Measurements from ENCODE around the gene KIFC3.
A peak's percentile ranks its signal among the peaks of the same experiment; 100 is the strongest.
"Not testable (repeated sequence)": the region's sequence is repeated elsewhere in the genome, so short reads cannot be mapped to it uniquely, and the experiment has no call there.

The KIFC3 gene

GRCh38 chr16:57824888-57825287 lies 22.6 kb upstream of the KIFC3 start:
- DNase-seq (ENCODE audit: low spot score) = no peak

- DNase-seq (ENCODE audit: low spot score) = no peak
These were observed 21.5 kb upstream of the KIFC3 start for GRCh38 chr16:57823836-57824235.

GRCh38 chr16:57822856-57823255 lies 20.6 kb upstream of the KIFC3 start:
- DNase-seq (ENCODE audit: low spot score) = no peak

GRCh38 chr16:57822018-57822553 lies 19.8 kb upstream of the KIFC3 start:
- DNase-seq (ENCODE audit: low spot score) = no peak

GRCh38 chr16:57821149-57821971 lies 19.1 kb upstream of the KIFC3 start:
- no peak for DNase-seq (ENCODE audit: low spot score)

- DNase-seq (ENCODE audit: low spot score) = no peak
These were observed 16.2 kb upstream of the KIFC3 start for GRCh38 chr16:57818377-57819064.

- no peak for DNase-seq (ENCODE audit: low spot score)
These were observed 15.4 kb upstream of the KIFC3 start for GRCh38 chr16:57817680-57818079.

DNA sequence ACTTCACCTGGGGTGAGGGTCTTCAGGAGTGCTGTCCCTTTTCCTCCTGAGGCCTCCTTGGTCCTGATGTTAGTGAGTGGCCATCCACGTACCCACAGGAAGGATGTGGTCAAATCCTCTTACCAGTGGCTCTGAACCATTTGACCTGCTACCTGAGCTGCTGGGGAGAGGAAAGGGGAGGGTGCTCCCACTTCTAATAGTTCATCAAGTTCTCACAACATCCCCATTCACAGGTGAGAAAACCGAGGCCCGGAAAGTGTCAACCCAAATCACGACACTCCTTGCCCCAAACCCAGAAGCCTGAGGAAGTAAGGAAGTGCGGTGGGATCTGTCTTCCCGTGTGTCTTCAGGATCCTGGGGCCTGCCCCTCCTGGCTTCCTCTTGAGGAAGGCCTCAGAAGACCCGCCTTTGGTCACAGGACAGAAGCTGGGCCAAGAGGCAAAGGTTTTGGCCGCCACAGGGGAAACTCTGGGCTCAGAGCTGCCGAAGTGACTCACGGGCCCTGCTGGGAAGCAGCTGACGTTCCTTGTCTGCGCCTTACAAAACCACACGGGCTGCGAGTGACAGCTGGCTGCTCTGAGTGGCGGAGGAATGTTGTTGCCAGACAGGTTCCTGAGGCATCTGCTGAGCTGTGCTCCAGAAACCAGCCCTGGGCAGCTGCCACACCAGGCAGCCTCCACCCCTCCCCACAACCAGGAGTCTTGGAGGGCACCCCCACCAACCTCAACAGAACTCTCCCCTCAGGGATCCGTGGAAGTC lies 13.9 kb upstream of the KIFC3 start:
- no peak for DNase-seq (ENCODE audit: low spot score)

GRCh38 chr16:57814896-57815295 lies 12.6 kb upstream of the KIFC3 start:
- no peak for DNase-seq (ENCODE audit: low spot score)

DNA sequence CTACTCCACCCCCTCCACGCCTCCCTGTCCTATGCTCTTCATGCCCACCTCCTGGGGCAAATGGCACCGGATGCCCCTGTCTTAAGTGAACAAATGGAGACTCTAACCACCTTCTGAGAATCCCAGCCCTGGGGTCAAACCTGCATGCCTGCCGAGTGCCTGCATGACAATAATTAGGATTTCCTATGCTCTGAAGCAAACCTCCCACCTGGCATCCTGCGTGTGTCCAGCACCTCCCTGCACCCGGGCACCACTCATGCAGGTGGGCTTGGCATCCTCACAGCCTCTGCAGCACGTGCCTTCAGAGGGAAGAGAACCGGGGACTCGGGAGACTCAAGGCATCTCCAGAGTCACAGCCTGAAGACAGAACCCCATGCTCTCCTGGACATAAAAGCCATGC lies 11.2 kb upstream of the KIFC3 start:
- no peak for DNase-seq (ENCODE audit: low spot score)

DNA sequence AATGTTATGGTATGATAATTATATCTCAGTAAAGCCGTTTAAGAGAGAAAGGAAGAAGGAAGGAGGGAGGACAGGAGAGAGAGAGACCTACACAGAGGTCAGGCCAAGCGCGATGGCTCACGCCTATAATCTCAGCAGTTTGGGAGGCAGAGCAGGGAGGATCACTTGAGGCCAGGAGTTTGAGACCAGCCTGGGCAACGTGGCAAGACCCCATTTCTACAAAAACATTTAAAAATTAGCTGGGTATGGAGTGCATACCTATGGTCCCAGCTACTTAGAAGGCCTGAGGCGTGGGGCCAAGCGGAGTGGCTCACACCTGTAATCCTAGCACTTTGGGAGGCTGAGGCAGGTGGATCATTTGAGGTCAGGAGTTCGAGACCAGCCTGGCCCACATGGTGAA lies 9.0 kb upstream of the KIFC3 start:
- DNase-seq (ENCODE audit: low spot score) = not testable (repeated sequence)

DNA sequence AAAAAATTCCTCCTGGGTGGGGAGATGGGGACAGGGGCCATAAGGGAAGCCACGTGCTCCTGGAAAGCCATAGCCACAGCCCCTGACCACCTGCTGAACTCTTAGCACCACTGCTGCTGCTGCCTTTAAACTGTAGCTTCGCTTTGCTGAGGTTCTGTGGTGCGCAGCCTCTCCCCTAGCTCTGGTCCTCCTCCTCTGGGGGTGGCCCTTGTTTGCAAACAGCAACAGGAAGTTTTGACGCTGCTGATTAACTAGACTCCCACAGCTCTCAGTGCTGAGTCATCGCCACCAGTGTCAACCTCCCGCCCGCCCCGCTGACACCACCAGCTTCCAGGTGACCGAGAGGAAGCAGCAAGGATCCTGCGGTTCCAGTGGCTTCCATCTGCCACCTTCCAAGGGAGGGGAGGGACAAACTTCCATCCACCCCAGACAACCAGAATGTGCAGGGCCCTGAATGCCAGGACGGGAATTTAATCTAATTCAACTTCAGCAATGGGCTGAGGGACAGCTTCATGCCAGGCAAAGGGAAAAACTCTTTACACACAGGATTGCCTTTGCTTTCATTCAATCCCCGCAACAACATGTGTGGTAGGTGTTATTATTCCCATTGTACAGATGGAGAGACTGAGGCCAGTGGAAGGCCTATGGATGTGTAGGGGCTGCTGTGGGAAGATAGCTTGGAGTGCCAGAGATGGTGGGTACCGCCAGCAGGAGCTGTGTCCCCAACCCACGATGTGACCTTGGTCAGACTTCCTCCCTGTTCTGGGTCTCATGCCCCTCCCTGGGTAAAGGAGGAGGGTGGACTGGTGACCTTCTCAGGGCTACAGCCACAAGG lies 8.1 kb upstream of the KIFC3 start:
- no peak for DNase-seq (ENCODE audit: low spot score)

- DNase-seq (ENCODE audit: low spot score) = no peak
These were observed 7.2 kb upstream of the KIFC3 start for GRCh38 chr16:57809276-57810196.

- no peak for DNase-seq (ENCODE audit: low spot score)
These were observed 6.4 kb upstream of the KIFC3 start for GRCh38 chr16:57808589-57809228.

- DNase-seq (ENCODE audit: low spot score) = peak; percentile 71
These were observed 5.8 kb upstream of the KIFC3 start for GRCh38 chr16:57807968-57808528.

- no peak for DNase-seq (ENCODE audit: low spot score)
These were observed 5.1 kb upstream of the KIFC3 start for GRCh38 chr16:57807252-57807967.

- no peak for DNase-seq (ENCODE audit: low spot score)
These were observed 2.9 kb upstream of the KIFC3 start for GRCh38 chr16:57805176-57805575.

GRCh38 chr16:57804111-57804837 lies 2.0 kb upstream of the KIFC3 start:
- no peak for DNase-seq (ENCODE audit: low spot score)

Measured in germinal center (tissue), 1 donor.